HG02840 (cell line): ENCODE measurements around the gene OAS3.
A peak's percentile ranks its signal among the peaks of the same experiment; 100 is the strongest.
"Not testable (repeated sequence)": the region's sequence is repeated elsewhere in the genome, so short reads cannot be mapped to it uniquely, and the experiment has no call there.

Experiments
- ATAC-seq: cut with Tn5 transposase; IDR thresholded peaks from one replicate; pipeline ENCODE4 v1.9.1; 2021; ENCODE audit warnings: mild to moderate bottlenecking, moderate library complexity, moderate number of reproducible peaks; ENCODE audit not compliant: unreplicated experiment, low FRiP score

The OAS3 gene

GRCh38 chr12:112977641-112978040 is 39.4 kb downstream of the OAS3 start:
- no peak for ATAC-seq

GRCh38 chr12:112978163-112979040 is 40.1 kb downstream of the OAS3 start, which contains the start of gene OAS2:
TSS of gene OAS2 (plus strand) at chr12:112978519. CDS start at chr12:112978609, 90 bp downstream.
- peak; percentile 86 for ATAC-seq

- ATAC-seq, result no peak
These were observed 40.9 kb downstream of the OAS3 start for GRCh38 chr12:112979041-112979680.

- no peak for ATAC-seq
These were observed 42.4 kb downstream of the OAS3 start for GRCh38 chr12:112980491-112981158.

- ATAC-seq, result no peak
These were observed 47.5 kb downstream of the OAS3 start for GRCh38 chr12:112985642-112986290.

GRCh38 chr12:112986291-112986800 is 48.1 kb downstream of the OAS3 start:
- ATAC-seq, result no peak

GRCh38 chr12:112987561-112987960 is 49.3 kb downstream of the OAS3 start:
- ATAC-seq, result no peak

- no peak for ATAC-seq
These were observed 50.0 kb downstream of the OAS3 start for GRCh38 chr12:112988224-112988623.

- ATAC-seq, result not testable (repeated sequence)
These were observed 50.6 kb downstream of the OAS3 start for GRCh38 chr12:112988823-112989385.

- no peak for ATAC-seq
These were observed 51.5 kb downstream of the OAS3 start for GRCh38 chr12:112989806-112990205.

GRCh38 chr12:112992541-112993398 is 54.5 kb downstream of the OAS3 start:
- ATAC-seq, result no peak

GRCh38 chr12:112995008-112995407 is 56.7 kb downstream of the OAS3 start:
- no peak for ATAC-seq

- no peak for ATAC-seq
These were observed 58.2 kb downstream of the OAS3 start for GRCh38 chr12:112996501-112996900.

GRCh38 chr12:112997506-112997905 is 59.2 kb downstream of the OAS3 start:
- no peak for ATAC-seq

GRCh38 chr12:112998987-112999767 is 60.9 kb downstream of the OAS3 start:
- peak; percentile 71 for ATAC-seq

GRCh38 chr12:113000433-113000832 is 62.2 kb downstream of the OAS3 start:
- ATAC-seq, result no peak

GRCh38 chr12:113002155-113002554 is 63.9 kb downstream of the OAS3 start:
- ATAC-seq, result no peak

GRCh38 chr12:113002676-113003075 is 64.4 kb downstream of the OAS3 start:
- no peak for ATAC-seq
